ENCODE data around the gene WDR45B.
"Not testable (repeated sequence)": the region's sequence is repeated elsewhere in the genome, so short reads cannot be mapped to it uniquely, and the experiment has no call there.

The WDR45B gene

DNA sequence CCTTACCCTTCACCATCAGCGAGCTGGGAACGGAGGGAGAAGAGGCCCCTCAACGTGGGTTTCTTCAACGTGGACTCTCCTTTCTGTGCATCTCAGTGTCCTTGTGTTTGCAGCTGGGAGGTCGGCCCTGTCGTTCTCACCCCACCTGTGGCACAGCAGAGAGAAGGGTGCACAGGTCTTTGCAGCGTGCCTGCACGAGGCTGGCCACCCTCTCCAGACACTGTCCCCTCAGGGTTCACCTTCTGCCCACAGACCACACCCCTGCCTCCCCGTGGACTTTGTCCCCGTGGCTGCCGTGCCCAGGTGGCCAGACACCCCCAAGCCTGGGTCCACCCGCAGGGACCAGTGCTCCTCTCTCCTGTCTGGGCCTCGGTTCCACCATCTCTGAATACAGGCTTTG lies 7.3 kb upstream of the WDR45B start:
- DNase-seq: no peak

DNA sequence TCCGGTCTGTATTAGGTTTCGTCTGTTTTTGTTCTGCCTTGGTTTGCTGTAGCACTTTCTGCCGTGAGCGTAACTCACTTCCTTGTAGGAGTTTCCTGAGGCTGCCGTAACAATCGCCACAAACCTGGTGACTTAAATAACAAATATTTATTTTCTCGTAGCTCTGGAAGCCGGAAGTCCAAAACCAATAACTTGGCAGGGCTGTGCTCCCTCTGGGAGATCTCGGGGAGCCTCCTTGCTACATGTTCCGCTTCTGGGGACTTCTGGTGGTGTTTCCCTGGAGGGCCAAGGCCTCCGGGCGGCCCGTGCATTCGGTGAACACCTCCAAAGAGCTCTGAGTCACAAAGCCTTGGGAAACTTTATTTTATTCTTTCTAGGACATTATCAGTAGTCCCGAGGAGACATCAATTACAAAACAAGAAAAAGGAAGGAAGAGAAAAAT lies 6.8 kb upstream of the WDR45B start:
- no peak for DNase-seq

DNA sequence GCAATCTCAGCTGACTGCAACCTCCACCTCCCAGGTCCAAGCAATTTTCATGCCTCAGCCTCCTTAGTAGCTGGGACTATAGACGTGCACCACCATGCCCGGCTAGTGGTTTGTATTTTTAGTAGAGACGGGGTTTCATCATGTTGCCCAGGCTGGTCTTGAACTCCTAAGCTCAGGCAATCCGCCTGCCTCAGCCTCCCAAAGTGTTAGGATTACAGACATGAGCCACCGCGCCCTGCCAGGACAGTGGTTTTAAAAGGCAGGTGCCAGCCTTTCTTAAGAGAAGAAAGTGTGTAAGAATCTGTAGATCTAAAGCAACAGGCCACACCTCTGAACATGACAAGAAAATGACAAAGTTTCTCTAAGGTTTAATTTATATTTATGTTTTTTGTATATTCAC lies 6.4 kb upstream of the WDR45B start:
- not testable (repeated sequence) for DNase-seq

DNA sequence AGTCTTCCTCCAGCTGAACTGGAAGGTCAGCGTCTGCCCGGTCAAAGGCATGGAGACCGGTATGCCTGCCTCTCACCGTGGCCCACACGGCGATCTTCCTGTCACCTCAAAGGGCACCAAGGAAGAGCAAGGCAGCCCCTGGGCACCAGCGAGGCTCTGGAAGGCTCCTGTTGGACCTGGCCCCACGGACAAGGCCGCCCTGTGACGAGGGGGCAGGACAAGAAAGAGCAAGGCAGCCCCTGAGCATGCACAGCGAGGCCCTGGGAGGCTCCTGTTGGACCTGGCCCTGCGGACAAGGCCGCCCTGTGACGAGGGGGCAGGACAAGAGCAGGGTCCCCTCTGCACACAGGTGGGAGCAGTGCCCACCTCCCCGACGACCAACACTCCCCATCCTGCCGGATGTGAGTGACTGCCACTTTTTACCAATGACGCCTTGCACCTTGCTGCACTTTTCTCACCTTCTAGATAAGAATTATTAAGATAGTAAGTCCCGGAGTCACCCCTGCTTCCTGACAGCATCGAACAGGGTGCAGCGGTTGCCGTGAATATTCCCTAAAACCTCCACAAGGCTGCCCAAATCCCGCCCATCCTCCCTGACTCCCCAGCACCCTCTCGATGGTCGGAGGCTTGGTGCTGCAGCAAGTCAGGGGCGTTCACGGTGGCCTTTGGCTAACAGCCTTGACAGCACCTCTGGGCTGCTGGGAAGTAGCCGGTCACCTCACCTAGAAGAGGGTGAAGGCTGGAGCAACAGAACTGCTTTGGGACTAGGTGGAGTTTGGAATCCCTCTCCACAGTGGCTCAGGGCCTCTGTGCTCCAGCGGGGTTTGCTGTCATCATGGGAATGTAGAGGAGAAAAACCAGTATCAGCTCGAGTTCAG lies 5.6 kb upstream of the WDR45B start:
- DNase-seq: no peak

DNA sequence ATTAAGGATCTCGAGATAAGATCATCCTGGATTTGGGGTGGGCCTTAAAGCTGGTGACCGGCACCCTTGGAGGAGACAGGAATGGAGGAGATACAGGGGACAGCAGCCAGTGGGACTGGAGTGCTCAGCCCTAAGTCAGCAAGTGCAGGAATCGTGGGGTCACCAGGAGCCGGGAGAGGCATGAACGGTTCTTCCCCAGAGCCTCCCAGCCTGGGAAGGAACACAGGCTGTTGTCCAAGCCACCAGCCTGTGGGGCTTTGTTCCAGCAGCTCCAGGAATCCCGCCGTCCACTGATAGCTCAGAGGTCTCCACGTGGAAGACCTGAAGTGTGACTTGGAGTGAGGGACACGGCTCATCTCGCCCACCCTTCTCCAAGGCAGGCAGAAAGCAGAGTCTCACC lies 2.5 kb upstream of the WDR45B start:
- no peak for DNase-seq

DNA sequence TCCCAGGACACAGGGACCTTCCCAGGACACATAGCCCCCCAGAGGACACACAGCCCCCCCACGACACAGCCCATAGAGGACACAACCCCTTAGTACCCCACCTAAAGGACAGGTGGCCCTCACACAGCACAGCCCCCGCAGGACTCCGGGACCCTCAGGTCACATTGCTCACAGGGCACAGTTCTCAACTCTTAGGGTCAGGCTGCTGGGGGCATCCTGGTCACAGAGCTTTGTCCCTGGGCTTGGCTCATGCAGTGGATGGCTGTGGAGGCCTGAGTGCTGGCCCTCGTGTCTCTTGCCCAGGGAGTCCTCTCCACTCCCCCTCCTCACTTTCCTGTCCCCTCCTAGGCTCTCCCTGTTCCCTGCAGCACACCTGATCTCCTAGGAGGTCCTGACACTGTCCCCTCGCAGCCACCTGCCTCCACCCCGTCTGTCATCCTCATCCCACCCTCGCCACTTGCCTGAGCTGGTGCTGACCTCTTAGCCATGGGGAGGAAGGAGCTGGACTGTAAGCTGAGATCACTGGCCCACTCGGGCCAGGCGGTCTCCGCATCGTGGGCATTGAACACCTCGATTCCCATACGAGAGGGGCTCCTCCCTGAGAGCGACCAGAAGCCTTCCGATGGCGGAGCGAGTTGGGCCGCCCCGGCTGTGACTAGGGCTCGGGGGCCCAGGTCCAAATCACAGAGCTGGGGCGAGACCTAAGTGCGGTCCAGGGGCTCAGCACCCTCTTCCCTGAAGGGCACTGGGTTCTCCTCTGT lies 1.4 kb upstream of the WDR45B start:
- no peak for DNase-seq

DNA sequence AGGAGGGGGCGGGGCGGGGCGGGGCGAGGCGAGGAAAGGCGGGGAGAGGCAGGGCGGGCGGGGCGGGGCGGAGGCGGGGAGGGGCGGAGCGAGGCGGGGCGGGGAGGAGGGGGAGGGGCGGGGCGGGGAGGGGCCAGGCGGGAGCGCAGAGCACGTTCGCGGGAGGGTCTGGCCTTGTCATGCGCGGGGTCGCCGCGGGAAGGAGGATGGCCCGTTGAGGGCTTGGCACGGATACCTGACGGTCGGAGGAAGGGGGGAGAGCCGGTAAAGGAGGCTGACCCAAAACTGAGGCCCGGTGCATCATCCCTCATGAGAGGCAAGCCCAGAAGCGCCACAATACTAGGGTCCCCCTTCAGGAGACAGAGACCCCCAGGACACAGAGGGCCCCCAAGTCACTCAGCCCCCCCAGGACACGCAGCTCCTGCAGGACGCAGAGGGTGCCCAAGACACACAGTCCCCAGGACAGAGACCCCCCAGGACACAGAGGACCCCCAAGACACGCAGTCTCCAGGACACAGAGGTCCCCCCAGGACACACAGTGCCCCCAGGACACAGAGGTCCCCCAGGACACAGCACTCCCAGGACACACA lies 593 bp upstream of the WDR45B start:
- no peak for DNase-seq

DNA sequence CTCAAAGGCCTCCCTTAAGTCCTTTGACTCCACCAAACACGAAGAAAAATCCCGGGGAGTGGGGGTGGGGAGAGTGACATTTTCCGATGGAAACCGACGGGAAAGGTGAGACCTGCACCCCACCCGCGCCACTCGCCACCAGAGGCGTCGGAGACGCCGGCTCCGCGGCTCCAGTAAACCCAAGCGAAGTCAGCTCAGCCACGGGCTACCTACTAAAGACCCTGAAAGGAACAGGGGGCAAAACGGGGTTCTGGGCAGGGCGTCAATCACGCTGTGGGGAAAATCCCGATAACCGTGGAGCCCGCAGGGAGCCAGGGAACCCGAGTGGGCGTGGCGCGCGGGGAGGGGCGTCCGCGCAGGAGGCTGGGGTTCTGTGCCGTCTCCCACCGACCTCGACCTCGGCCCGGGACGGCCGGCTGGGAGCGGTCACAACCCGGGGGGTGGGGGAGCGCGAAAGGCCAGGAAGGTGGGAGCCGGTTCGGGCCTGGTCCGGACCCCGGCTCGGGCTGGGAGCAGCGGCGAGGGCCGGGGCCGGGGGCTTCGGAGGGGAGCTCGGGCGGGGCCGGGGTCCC lies 565 bp downstream of the WDR45B start:
- DNase-seq: peak; percentile 45 to 49

DNA sequence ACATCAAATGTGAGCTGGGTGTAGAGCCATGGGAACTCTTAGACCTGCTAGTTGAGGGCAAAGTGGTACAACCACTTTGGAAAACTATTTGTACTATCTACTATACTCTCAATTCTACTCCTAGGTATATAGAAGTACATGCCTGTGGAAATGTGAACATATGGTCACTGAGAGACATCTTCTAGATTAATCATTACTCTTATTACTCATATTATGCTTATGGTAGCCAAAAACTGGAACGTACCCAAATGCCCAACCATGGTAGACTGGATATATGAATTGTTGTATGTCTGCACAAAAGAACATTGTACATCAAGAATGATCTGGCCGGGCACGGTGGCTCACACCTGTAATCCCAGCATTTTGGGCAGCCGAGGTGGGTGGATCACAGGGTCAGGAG lies 2.7 kb downstream of the WDR45B start:
- no peak for DNase-seq

DNA sequence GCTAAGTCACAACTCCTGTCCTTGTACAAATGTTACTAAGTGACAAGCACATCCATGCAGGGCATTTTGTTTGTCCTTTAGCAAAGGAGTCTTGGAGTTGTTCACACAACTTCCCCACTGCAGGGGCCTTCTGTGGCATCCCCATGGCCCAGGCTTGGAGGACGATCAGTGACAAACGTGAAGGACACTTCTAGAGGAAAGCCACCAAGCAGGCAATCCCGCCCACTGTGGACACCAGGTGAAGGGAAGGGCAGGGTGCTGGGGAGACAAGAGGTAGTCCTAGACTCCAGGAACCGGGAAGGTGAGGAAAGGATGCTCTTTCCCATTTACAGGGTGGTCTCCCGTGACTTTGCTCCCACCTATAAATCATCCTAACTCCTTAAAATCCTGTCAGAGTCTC lies 4.1 kb downstream of the WDR45B start:
- DNase-seq: no peak

DNA sequence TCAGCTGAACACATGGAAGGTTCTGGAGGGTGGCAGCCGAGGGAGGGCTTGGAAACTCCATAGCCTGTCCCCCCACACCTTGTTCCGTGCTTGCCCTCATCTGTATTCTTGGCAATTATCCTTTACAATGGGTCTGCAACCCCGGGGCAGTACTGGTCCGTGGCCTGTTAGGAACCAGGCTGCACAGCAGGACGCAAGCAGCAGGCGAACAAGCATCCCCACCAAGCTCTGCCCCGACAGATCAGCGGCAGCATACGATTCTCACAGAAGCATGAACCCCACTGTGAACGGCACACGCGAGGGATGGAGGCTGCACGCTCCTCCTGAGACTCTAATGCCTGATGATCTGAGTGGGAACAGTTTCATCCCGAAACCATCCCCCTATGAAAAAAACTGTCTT lies 6.2 kb downstream of the WDR45B start:
- DNase-seq: no peak

DNA sequence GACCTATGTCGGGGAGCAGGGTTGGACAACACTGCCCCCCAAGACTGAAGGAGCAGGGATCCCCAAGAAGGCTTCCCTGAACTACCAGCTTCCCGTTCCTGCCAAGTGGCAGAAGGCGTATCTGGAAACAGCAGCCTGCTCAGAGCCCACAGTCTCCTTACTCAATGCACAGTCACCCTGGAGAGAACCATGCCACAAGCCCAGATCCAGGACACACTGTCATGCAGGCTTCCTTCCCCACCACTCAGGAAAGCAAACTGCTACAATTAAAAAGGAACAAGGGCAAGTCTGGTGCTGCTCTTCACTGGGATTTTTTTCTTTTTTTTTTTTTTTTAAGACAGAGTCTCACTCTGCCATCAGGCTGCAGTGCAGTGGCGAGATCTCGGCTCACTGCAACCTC lies 8.2 kb downstream of the WDR45B start:
- DNase-seq: no peak

DNA sequence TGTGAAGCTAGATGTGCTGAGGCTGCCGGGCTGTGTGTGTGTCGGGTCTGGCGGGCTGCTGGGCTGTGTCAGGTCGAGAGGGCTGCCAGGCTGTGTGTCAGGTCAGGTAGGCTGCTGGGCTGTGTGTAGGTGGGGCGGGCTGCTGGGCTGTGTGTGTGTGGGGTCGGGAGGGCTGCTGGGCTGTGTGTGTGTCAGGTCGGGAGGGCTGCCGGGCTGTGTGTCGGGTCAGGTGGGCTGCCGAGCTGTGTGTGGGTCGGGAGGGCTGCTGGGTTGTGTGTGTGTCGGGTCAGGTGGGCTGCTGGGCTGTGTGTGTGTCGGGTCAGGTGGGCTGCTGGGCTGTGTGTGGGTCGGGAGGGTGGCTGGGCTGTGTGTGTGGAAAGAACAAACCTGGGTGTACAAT lies 8.6 kb downstream of the WDR45B start:
- DNase-seq: no peak

DNA sequence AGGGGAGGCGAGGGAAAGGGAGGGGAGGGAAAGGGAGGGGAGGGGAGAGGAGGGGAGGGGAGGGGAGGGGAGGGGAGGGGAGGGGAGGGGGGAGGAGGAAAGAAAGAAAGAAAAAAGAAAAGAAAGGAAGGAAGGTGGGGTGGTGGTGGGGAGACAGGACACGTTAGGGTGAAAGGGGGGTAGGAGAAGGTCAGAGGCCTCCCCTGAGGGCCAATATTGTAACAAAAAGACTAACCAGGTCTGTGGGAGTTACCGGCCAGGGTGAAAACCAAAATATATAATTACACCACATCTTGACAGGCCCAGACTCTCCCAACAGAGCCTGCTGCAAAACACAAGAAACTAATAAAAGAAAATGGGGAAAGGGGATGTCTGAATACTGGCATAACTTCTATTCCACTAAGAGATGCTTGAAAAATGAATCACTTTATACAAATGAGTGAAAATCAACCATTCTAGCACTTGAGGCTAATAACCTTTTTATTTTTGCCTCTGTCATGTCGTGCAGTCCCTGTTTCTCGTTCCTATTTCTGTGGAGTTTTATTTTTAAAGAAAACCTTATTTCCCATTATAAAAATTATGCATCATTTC lies 10.0 kb downstream of the WDR45B start:
- no peak for DNase-seq

DNA sequence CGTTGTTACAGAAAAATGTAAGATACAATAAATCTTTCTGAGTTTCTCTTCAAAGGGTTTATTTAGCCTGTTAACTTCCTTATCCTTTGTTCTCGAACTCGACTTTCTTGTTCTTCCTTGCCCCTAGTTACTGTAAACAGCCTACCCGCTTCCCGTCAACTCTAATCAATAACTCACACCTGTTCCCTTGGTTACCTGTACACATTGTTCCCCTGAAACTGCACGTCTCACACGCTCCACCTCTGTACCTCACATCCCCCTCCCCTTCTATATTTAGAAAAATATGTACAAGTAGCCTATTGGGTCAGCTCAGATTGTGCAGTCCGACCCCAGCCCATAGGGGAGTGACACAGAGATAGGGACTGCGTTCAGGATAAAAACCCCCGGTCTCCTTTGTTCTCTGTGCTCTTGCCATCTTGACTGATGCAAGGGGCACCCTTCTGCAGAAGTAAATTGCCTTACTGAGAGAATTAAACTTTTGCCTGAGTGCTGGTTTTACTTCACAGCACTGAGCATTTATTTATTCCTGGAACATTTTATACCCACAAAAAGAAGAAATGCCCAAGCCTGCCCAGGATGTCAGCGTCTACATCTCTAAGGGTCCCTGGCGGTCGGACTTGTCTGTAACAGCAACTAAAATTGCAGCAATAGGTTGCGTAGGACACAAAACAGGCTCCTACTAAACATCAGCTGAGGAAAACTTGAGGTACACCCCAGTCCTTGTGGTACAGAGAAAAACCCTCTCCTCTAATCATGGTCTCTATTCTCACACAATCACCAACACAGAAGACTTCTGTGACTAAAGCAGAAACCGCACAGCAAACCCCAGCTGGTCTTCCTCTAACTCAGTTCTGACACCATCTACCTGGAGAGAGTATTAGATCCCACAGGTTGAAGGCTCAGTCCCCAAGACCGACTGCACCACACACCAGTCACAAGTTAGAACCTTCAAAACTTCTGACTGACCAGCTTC lies 11.3 kb downstream of the WDR45B start:
- DNase-seq: no peak

DNA sequence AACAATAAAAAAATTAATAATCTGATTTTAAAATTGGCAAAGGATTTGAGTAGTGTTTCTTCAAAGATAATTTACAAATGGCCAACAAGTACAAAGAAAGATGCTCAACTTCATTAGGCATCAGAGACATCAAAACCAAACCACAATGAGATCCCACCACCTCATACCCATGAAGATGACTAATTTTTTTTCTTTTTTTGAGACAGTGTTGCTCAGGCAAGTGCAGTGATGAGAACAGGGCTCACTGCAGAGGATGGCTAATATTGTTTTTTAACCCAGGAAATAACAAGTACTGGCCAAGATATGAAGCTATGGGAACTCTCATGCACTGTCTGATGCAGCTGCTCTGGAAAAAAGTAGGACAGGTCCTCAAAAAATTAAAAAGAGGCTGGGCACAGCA lies 14.9 kb downstream of the WDR45B start:
- DNase-seq: no peak

DNA sequence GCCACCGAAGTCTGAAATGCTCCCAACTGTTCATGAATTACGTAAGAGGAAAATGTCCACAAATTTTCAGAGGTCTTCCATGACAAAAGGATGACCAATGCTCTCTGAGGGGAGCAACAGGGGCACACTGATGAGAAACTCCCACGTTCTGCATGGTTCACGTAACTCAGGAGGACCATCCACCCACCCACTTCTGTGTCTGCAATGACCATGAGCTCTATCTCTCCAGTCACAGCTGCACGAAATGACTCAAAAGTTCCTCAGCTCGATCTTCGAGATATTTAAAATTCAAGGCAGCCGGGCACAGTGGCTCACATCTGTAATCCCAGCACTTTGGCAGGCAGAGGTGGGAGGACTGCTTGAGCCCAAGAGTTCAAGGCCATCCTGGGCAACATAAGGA lies 15.8 kb downstream of the WDR45B start:
- no peak for DNase-seq

DNA sequence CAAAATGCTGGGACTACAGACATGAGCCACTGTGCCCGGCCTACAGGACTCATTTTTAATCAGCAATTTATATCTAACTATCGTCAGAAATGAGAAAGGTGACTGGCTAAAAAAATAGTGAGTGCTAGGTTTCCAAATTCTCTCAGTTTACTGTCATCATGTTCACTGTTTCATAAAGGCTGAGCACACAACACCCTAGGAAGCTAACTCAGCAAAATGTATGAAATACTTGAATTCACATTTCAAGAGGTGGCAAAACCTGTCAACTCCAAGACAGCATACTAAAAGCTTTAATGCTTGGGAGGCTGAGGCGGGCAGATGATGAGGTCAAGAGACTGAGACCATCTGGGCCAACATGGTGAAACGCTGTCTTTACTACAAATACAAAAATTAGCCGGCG lies 16.7 kb downstream of the WDR45B start:
- DNase-seq: no peak

DNA sequence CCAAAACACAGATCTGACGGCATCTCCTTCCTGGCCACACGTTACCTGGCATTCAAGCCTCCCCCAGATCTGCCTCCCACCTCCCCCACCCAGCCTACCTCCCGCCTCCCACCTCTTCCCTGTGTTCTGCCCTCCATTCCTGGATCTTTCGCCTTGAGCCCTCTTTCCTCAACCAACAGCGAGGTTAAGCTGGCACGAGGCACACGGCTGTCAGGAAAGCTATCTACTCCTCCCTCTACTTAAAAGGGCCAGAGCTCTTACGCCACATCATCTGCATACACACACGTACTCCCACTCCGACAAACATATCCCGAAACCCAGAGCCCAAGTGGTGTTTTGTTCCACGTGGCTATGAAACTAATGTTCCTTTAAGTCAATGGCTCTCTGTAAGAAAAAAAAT lies 18.0 kb downstream of the WDR45B start:
- no peak for DNase-seq

DNA sequence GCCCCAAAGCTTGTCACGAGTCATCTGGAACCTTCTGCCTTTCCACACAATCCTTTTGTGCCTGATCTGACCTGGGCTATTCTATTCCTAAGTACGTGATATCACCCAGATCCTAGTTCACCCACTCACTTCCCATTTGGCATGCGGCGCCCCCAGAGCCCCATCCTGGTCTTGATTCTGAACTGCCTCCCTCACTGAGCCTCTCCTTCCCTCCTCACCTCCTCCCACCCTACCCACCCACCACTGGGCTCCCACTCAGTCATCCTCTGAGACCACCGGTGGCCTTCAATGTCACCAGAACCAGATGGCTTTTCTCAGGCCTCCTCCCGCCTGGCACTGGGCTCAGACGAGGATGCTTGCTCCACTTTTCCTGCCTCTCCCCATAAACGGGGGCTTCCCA lies 18.5 kb downstream of the WDR45B start:
- DNase-seq: no peak

DNA sequence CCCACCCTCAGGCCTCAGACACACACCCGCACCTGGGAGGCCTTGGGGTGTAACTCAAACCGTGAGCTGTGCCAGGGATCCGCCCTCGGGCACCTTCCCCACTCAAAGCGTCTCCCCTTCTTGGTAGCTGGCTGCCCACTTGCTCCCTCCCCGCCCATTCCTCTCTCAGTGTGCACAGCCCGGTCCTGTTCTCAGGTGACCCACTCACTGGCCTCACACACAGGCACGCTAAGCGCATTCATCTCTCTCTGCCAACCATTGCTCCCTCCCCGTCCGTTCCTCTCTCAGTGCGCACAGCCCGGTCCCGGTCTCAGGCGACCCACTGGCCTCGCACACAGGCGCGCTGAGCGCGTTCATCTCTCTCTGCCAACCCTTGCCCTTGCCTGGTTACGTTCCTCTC lies 20.8 kb downstream of the WDR45B start:
- no peak for DNase-seq

DNA sequence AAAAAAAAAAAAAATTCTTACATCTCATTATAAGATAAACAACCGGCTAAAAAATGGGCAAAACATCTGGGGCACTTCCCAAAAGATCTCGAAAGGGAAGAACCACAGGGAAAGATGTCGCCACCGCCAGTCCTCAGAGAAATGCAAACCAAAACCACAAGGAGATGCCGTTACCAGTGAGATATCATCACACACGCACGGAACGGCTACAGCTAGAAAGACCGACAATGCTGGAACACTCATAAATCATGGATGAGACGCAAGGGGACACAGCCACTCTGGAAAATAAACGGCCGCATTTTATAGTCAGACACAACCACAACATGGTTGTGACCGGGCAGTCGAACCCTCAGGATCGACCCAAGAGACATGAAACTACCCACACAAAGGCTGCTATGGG lies 24.5 kb downstream of the WDR45B start:
- no peak for DNase-seq
